ENCODE measurements around the gene MB. TPM values are rescaled to one million over a fixed set of nuclear protein-coding genes. Genes with fewer than 3 reads are reported as not detected.

MB gene
- polyA plus RNA-seq, 2 of the 4 experiments (the other 2 are of a cell fraction) = 6.9 to 12.1 TPM

- 74% methylated on average over 3 of the region's 3 CpGs for WGBS (ENCODE audit: missing lambda C conversion rate)
- ATAC-seq (no peak), DNase-seq (ENCODE audit: low read depth in 1 of 2, low spot score in 1 of 2) (no peak), FAIRE-seq (no peak)
- H3K27ac ChIP-seq = no peak overlapping the region
- H3K4me2 ChIP-seq = no peak overlapping the region
- H3K4me3 ChIP-seq = no peak overlapping the region
- H3K4me1 ChIP-seq = no peaks in the 10 kb centered on the region
- ChIA-PET CTCF (interaction anchor here (0.7 to 1.6 kb wide), 2 partner anchors 14 to 1439 kb away, joined by 3 to 6 read pairs; no protein-coding TSS in a partner anchor), POLR2A (interaction anchor here (0.6 kb wide), 1 partner anchor 151 kb away, joined by 7 read pairs; no protein-coding TSS in a partner anchor)
- peaks cover 5% of the 10 kb centered on the region; the same call in 2 of the 3 replicates for H3K9me3 ChIP-seq
- no peak for TF ChIP-seq ATOH8 (CRISPR knock-in tag; IDR thresholded peaks at IDR 0.05; ENCODE audit: low read depth)
- TF ChIP-seq USF2 (IDR thresholded peaks at IDR 0.05) = no peak
- no peak for TF ChIP-seq KDM1A (IDR thresholded peaks at IDR 0.05; ENCODE audit: low read depth)
- no peak for TF ChIP-seq PHF8 (IDR thresholded peaks at IDR 0.05; ENCODE audit: borderline replicate concordance, low read depth)
- TF ChIP-seq MYC (IDR thresholded peaks at IDR 0.05; ENCODE audit: borderline replicate concordance, low read length) = no peak
- TF ChIP-seq CHD2 (IDR thresholded peaks at IDR 0.05; ENCODE audit: low read length, partially characterized antibody) = no peak
- TF ChIP-seq HOXA7 (CRISPR knock-in tag; IDR thresholded peaks at IDR 0.05) = no peak
- TF ChIP-seq ESRRA (IDR thresholded peaks at IDR 0.05; ENCODE audit: borderline replicate concordance, low read length) = no peak
- TF ChIP-seq MAZ (IDR thresholded peaks at IDR 0.05; ENCODE audit: borderline replicate concordance, low read depth, low read length) = no peak
- TF ChIP-seq JUNB (IDR thresholded peaks at IDR 0.05) = no peak
- no peak for TF ChIP-seq PBX3 (IDR thresholded peaks at IDR 0.05)
- TF ChIP-seq ZSCAN20 (CRISPR knock-in tag; IDR thresholded peaks at IDR 0.05) = no peak
- no peak for TF ChIP-seq RARB (CRISPR knock-in tag; IDR thresholded peaks at IDR 0.05)
- no peak for TF ChIP-seq NFE2L2 (conservative IDR thresholded peaks at IDR 0.05; ENCODE audit: low read length)
- TF ChIP-seq KDM5A (IDR thresholded peaks at IDR 0.05) = no peak
- TF ChIP-seq TFCP2L1 (CRISPR knock-in tag; IDR thresholded peaks at IDR 0.05) = no peak
- TF ChIP-seq FOSL2 (IDR thresholded peaks at IDR 0.05) = no peak
- no peak for TF ChIP-seq FOSL2 (CRISPR knock-in tag; IDR thresholded peaks at IDR 0.05)
- no peak for TF ChIP-seq HOXB5 (CRISPR knock-in tag; IDR thresholded peaks at IDR 0.05)
- TF ChIP-seq HEYL (CRISPR knock-in tag; IDR thresholded peaks at IDR 0.05) = no peak
- no peak for TF ChIP-seq MAFK (IDR thresholded peaks at IDR 0.05; ENCODE audit: partially characterized antibody)
Measured at GRCh38 chr22:35663371-35663770, 46.2 kb upstream of the MB start.

DNA sequence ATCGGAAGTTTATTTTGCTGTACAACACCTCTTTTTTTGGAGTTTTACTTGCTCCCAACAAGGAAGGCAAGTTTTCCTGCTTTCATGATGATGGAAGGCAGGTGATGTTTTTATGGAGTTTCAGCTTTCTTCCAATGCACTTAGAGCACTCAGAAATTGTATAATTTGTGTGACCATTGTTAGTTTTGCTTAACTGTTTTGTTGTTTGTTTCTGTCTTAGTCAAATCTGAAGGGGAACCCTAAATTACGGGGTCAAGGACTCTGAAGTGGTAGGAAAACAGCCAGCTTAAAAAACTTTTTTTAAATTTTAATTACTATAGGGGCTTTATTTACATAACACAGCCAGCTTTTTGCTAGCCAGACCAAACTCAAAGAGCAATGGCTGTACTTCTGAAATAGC is 45.8 kb upstream of the MB start:
- peaks cover 5% of the 10 kb centered on the region; the same call in 2 of the 3 replicates for H3K9me3 ChIP-seq
- ATAC-seq (no peak), DNase-seq (ENCODE audit: low read depth in 1 of 2, low spot score in 1 of 2) (no peak), FAIRE-seq (no peak)
- POLR2A ChIA-PET = no interaction called here
- H3K4me3 ChIP-seq = no peak overlapping the region
- no peak overlapping the region for H3K27ac ChIP-seq
- H3K4me2 ChIP-seq = no peak overlapping the region
- no peaks in the 10 kb centered on the region for H3K4me1 ChIP-seq
- no peak for TF ChIP-seq MAZ (IDR thresholded peaks at IDR 0.05; ENCODE audit: borderline replicate concordance, low read depth, low read length)
- no peak for TF ChIP-seq FOSL2 (IDR thresholded peaks at IDR 0.05)
- no peak for TF ChIP-seq FOSL2 (CRISPR knock-in tag; IDR thresholded peaks at IDR 0.05)
- no peak for TF ChIP-seq ZNF302 (CRISPR knock-in tag; IDR thresholded peaks at IDR 0.05)
- TF ChIP-seq USF2 (IDR thresholded peaks at IDR 0.05) = no peak
- TF ChIP-seq TFCP2L1 (CRISPR knock-in tag; IDR thresholded peaks at IDR 0.05) = no peak
- no peak for TF ChIP-seq HOXA7 (CRISPR knock-in tag; IDR thresholded peaks at IDR 0.05)
- TF ChIP-seq, protein P1, sequence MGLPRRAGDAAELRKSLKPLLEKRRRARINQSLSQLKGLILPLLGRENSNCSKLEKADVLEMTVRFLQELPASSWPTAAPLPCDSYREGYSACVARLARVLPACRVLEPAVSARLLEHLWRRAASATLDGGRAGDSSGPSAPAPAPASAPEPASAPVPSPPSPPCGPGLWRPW (IDR thresholded peaks at IDR 0.05) = no peak
- no peak for TF ChIP-seq ESRRA (IDR thresholded peaks at IDR 0.05; ENCODE audit: borderline replicate concordance, low read length)
- TF ChIP-seq KDM5A (IDR thresholded peaks at IDR 0.05) = no peak
- TF ChIP-seq KDM1A (IDR thresholded peaks at IDR 0.05; ENCODE audit: low read depth) = no peak
- no peak for TF ChIP-seq HEYL (CRISPR knock-in tag; IDR thresholded peaks at IDR 0.05)
- no peak for TF ChIP-seq RARB (CRISPR knock-in tag; IDR thresholded peaks at IDR 0.05)
- TF ChIP-seq FOSB (CRISPR knock-in tag; IDR thresholded peaks at IDR 0.05) = no peak
- no peak for TF ChIP-seq POLR2A (IDR thresholded peaks at IDR 0.05; ENCODE audit: low read length)
- no peak for TF ChIP-seq MYC (IDR thresholded peaks at IDR 0.05; ENCODE audit: borderline replicate concordance, low read length)
- TF ChIP-seq E2F6 (IDR thresholded peaks at IDR 0.05; ENCODE audit: borderline replicate concordance, low read depth) = no peak
- no peak for TF ChIP-seq SMC3 (IDR thresholded peaks at IDR 0.05)
- TF ChIP-seq CHD2 (IDR thresholded peaks at IDR 0.05; ENCODE audit: low read length, partially characterized antibody) = no peak
- CTCF ChIA-PET = interaction anchor here (0.9 to 1.6 kb wide), 2 partner anchors 15 to 22 kb away, joined by 5 to 6 read pairs; no protein-coding TSS in a partner anchor
- WGBS (ENCODE audit: missing lambda C conversion rate) = 92% methylated on average over 2 of the region's 2 CpGs
